ENCODE data around the gene EML5. TPM values are rescaled to one million over a fixed set of nuclear protein-coding genes. Genes with fewer than 3 reads are reported as not detected.

Gene EML5
- total RNA-seq, 1 experiment from 2014 or later: 1.8 TPM

DNA sequence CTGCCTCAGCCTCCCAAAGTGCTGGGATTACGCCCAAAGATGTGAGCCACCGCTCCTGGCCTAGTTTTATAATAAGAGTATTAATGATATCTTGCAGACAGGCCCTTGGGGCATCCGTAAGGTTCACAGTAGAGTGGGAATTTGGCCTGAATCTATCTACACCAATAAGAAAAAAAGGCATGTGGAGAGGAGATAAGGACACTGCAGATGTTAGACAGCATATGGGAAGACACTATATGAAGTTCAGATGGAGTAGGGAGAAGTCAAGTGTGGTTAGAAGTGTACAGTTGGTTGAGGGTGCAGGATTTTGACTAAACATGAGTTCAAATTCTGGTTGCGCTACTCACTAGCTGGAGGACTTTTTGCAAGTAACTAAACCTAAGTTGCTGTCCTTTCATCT is 23.2 kb upstream of the EML5 start:
- Histone ChIP-seq H3K4me1 (ENCODE audit: control insufficient read depth in 1 of 2, insufficient read depth in 2 of 2, low read length in 2 of 2) (no peaks in the 10 kb centered on the region), H3K9me3 (ENCODE audit: control insufficient read depth in 1 of 2, insufficient read depth in 1 of 2, low read depth in 1 of 2, low read length in 2 of 2) (no peaks in the 10 kb centered on the region), H2AFZ (ENCODE audit: low read depth, low read length, poor library complexity, severe bottlenecking) (no peak overlapping the region), H3K36me3 (ENCODE audit: control insufficient read depth in 1 of 2, insufficient read depth in 2 of 2, low read length in 2 of 2) (no peaks in the 10 kb centered on the region), H3K79me2 (ENCODE audit: insufficient read depth, low read length) (no peaks in the 10 kb centered on the region), H3K27me3 (ENCODE audit: insufficient read depth, low read length) (no peaks in the 10 kb centered on the region), H3K9me2 (ENCODE audit: insufficient read depth) (no peaks in the 10 kb centered on the region), H3K4me3 (replicated peaks in 1 of 2; ENCODE audit: low read depth in 1 of 2, low read length in 2 of 2) (no peak overlapping the region), H3K27ac (ENCODE audit: low read depth, low read length) (no peak overlapping the region), H3K4me2 (ENCODE audit: low read length) (no peak overlapping the region), H3K9ac (ENCODE audit: low read length) (no peak overlapping the region), H4K20me1 (ENCODE audit: insufficient read depth) (no peaks in the 10 kb centered on the region)
- ChIA-PET CTCF (no interaction called here), POLR2A (no interaction called here), RAD21 (ENCODE audit: low non-redundant PET in 1 of 2, low total read pairs in 2 of 2, uncharacterized antibody in 2 of 2, unreplicated experiment in 2 of 2) (no interaction called here)
- intact Hi-C loops (cut with micrococcal nuclease): no loop called here
- no TSS peak for BruUV-seq (replicated peaks)
- no peak for TF ChIP-seq RAD21 (IDR thresholded peaks at IDR 0.05; ENCODE audit: low read depth)
- TF ChIP-seq ZNF274 (IDR thresholded peaks at IDR 0.05; ENCODE audit: low read depth, low read length): no peak
- TF ChIP-seq, protein P1, sequence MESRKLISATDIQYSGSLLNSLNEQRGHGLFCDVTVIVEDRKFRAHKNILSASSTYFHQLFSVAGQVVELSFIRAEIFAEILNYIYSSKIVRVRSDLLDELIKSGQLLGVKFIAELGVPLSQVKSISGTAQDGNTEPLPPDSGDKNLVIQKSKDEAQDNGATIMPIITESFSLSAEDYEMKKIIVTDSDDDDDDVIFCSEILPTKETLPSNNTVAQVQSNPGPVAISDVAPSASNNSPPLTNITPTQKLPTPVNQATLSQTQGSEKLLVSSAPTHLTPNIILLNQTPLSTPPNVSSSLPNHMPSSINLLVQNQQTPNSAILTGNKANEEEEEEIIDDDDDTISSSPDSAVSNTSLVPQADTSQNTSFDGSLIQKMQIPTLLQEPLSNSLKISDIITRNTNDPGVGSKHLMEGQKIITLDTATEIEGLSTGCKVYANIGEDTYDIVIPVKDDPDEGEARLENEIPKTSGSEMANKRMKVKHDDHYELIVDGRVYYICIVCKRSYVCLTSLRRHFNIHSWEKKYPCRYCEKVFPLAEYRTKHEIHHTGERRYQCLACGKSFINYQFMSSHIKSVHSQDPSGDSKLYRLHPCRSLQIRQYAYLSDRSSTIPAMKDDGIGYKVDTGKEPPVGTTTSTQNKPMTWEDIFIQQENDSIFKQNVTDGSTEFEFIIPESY (IDR thresholded peaks at IDR 0.05; ENCODE audit: extremely low read depth, insufficient replicate concordance, low read length): no peak
- no peak for TF ChIP-seq EZH2phosphoT487 (IDR thresholded peaks at IDR 0.05; ENCODE audit: borderline replicate concordance)
- no peak for TF ChIP-seq TCF7L2 (IDR thresholded peaks at IDR 0.05; ENCODE audit: borderline replicate concordance, extremely low read depth, insufficient read depth, insufficient read length)
- no peak for TF ChIP-seq YY1 (IDR thresholded peaks at IDR 0.05; ENCODE audit: extremely low read depth, insufficient replicate concordance, low read depth, low read length)
- TF ChIP-seq FOSL1 (IDR thresholded peaks at IDR 0.05; ENCODE audit: low read depth): no peak
- no peak for TF ChIP-seq SRF (IDR thresholded peaks at IDR 0.05; ENCODE audit: low read depth)
- TF ChIP-seq POLR2A (IDR thresholded peaks at IDR 0.05; ENCODE audit: borderline replicate concordance, extremely low read depth, insufficient read depth, insufficient read length): no peak
- no peak for TF ChIP-seq EGR1 (IDR thresholded peaks at IDR 0.05; ENCODE audit: low read depth)
- TF ChIP-seq SIN3A (IDR thresholded peaks at IDR 0.05; ENCODE audit: low read depth): no peak
- no peak for TF ChIP-seq SP1 (IDR thresholded peaks at IDR 0.05; ENCODE audit: low read depth)
- TF ChIP-seq CEBPB (IDR thresholded peaks at IDR 0.05; ENCODE audit: low read depth): no peak
- no peak for TF ChIP-seq ZFX (IDR thresholded peaks at IDR 0.05)
- DNase-seq (ENCODE audit: low read depth, low spot score): no peak
- ATAC-seq: no peak
